PC-3 (cell line): ENCODE results near the gene LRR1.

Experiments used
- CTCF ChIP-seq: fragments of 300-600 bp; sonication (generic); conservative IDR thresholded peaks from 2 replicates; pipeline ENCODE4 v1.5.1; 2017; ENCODE audit warnings: antibody characterized with exemption, low read depth, mild to moderate bottlenecking, low read length
- EZH2 ChIP-seq: fragments of 300-600 bp; sonication (generic); IDR thresholded peaks from one replicate; pipeline ENCODE4 v1.6.1; 2017; ENCODE audit warnings: antibody characterized with exemption, mild to moderate bottlenecking, low read length; ENCODE audit not compliant: unreplicated experiment
- EZH2phosphoT487 ChIP-seq: fragments of 300-600 bp; sonication (generic); IDR thresholded peaks from 2 replicates; pipeline ENCODE4 v1.6.1; 2018; ENCODE audit warnings: mild to moderate bottlenecking, antibody characterized with exemption, low read length, borderline replicate concordance

GRCh38 chr14:49642163-49642562 is 43.4 kb downstream of the LRR1 start:
- TF ChIP-seq CTCF (no peak), EZH2 (no peak), EZH2phosphoT487 (no peak)
